Osteoblast (primary cell): ENCODE measurements around the gene IMPG1. TPM values are rescaled to one million over a fixed set of nuclear protein-coding genes. Genes with fewer than 3 reads are reported as not detected.

Experiments used
- DNase-seq: peaks from one replicate; pipeline ENCODE4 v3.0.0; 2011; ENCODE audit warnings: low spot score, mixed read lengths; ENCODE audit not compliant: insufficient read length; ENCODE audit errors: missing footprints
- H2AFZ ChIP-seq: 2 replicates; pipeline ENCODE4 v1.6.0; 2011; ENCODE audit warnings: mild to moderate bottlenecking, low read length
- H3K27ac ChIP-seq: 2 replicates; pipeline ENCODE4 v1.5.1; 2011; ENCODE audit warnings: mild to moderate bottlenecking, low read depth, low read length, moderate library complexity
- H3K27me3 ChIP-seq: 2 replicates; pipeline ENCODE4 v1.6.0; 2012; ENCODE audit warnings: mild to moderate bottlenecking, control low read depth, inconsistent platforms, low read length, moderate library complexity; ENCODE audit not compliant: insufficient read depth
- H3K36me3 ChIP-seq: 2 replicates; pipeline ENCODE4 v1.5.1; 2011; ENCODE audit warnings: mild to moderate bottlenecking, low read length, control low read depth, moderate library complexity; ENCODE audit not compliant: insufficient read depth
- H3K4me1 ChIP-seq: 2 replicates; pipeline ENCODE4 v1.5.1; 2011; ENCODE audit warnings: mild to moderate bottlenecking, low read length, control low read depth, moderate library complexity; ENCODE audit not compliant: insufficient read depth
- H3K4me2 ChIP-seq: 2 replicates; pipeline ENCODE4 v1.6.0; 2011; ENCODE audit warnings: mild to moderate bottlenecking, low read length; ENCODE audit not compliant: insufficient read depth
- H3K4me3 ChIP-seq: fragments of 200-600 bp; sonication (generic); 3 replicates; pipeline ENCODE4 v1.5.1; 2012; ENCODE audit warnings: mild to moderate bottlenecking, low read length, inconsistent platforms; ENCODE audit not compliant: insufficient read depth
- H3K79me2 ChIP-seq: 2 replicates; pipeline ENCODE4 v1.6.0; 2012; ENCODE audit warnings: mild to moderate bottlenecking, low read length, control low read depth, inconsistent platforms; ENCODE audit not compliant: insufficient read depth
- H3K9me3 ChIP-seq: 2 replicates; pipeline ENCODE4 v1.5.1; 2011; ENCODE audit warnings: low read depth, low read length, control low read depth
- H4K20me1 ChIP-seq: 2 replicates; pipeline ENCODE4 v1.6.0; 2012; ENCODE audit warnings: mild to moderate bottlenecking, low read length, control low read depth; ENCODE audit not compliant: insufficient read depth
- CTCF ChIP-seq: IDR thresholded peaks from 2 replicates; pipeline ENCODE4 v1.5.1; 2011; ENCODE audit warnings: mild to moderate bottlenecking, low read depth, low read length, moderate library complexity; ENCODE audit errors: extremely low read depth
- small RNA-seq: library from RNA; depleted of rRNA; stranded (forward); fragments of <200 nt; gene quantifications from one replicate; pipeline ENCODE3, GENCODE V24; 2012
- total RNA-seq: library from RNA; depleted of rRNA; stranded (reverse); fragments of >200 nt; gene quantifications from 2 replicates; pipeline ENCODE4 v1.2.3, GENCODE V29; 2012

IMPG1 gene
- total RNA-seq, 1 donor, result not detected

- Histone ChIP-seq H3K4me2 (no peak overlapping the region), H2AFZ (no peak overlapping the region), H3K4me3 (no peak overlapping the region), H3K79me2 (no peaks in the 10 kb centered on the region), H3K36me3 (peaks cover 4% of the 10 kb centered on the region), H3K27me3 (no peaks in the 10 kb centered on the region), H3K27ac (no peak overlapping the region), H4K20me1 (no peaks in the 10 kb centered on the region), H3K9me3 (no peaks in the 10 kb centered on the region), H3K4me1 (no peaks in the 10 kb centered on the region)
- no peak for DNase-seq
- TF ChIP-seq CTCF, result no peak
These were observed 198.2 kb downstream of the IMPG1 start for GRCh38 chr6:75874224-75874623.

Small RNAs within 50 kb of the gene (small RNA-seq; reads per million reads assigned to genes)
- gene RF00019, result not detected
- not detected for gene RNU6-248P
